Fibroblast of mammary gland (primary cell): ENCODE results near the gene SLC5A1.
A peak's percentile ranks its signal among the peaks of the same experiment; 100 is the strongest.

Experiments used
- DNase-seq: peaks from one replicate; pipeline ENCODE4 v3.0.0-alpha.2; 2010; ENCODE audit warnings: low read depth
- H3K4me3 ChIP-seq: 2 replicates; pipeline ENCODE4 v1.5.1; 2011; ENCODE audit warnings: low read depth, mild to moderate bottlenecking, low read length, moderate library complexity; ENCODE audit not compliant: control insufficient read depth
- TF ChIP-seq, protein P1 (sequence below): conservative IDR thresholded peaks from 2 replicates; pipeline ENCODE4 v1.5.1; 2011; ENCODE audit warnings: low read depth, low read length, inconsistent platforms; ENCODE audit not compliant: control insufficient read depth, insufficient read depth

Gene SLC5A1

DNA sequence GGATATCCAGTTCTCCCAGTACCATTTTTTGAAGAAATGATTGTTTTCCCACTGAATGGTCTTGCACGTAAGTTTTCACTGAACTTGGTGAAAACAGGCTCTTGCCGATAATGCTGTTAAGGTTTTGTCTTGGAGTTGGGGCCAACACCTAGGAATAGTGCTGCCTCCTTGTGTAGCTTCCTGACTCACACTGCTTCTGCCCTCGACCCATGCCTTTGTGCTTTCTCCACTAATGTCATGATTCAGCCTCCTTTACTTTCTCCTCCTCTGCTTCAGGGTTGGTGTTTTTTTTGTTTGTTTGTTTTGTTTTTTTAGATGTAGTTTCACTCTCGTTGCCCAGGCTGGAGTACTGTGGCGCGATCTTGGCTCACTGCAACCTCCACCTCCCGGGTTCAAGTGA, 30.2 kb downstream of the SLC5A1 start:
- no peak for DNase-seq
- H3K4me3 ChIP-seq = no peak overlapping the region
- TF ChIP-seq, protein P1, sequence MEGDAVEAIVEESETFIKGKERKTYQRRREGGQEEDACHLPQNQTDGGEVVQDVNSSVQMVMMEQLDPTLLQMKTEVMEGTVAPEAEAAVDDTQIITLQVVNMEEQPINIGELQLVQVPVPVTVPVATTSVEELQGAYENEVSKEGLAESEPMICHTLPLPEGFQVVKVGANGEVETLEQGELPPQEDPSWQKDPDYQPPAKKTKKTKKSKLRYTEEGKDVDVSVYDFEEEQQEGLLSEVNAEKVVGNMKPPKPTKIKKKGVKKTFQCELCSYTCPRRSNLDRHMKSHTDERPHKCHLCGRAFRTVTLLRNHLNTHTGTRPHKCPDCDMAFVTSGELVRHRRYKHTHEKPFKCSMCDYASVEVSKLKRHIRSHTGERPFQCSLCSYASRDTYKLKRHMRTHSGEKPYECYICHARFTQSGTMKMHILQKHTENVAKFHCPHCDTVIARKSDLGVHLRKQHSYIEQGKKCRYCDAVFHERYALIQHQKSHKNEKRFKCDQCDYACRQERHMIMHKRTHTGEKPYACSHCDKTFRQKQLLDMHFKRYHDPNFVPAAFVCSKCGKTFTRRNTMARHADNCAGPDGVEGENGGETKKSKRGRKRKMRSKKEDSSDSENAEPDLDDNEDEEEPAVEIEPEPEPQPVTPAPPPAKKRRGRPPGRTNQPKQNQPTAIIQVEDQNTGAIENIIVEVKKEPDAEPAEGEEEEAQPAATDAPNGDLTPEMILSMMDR = no peak

DNA sequence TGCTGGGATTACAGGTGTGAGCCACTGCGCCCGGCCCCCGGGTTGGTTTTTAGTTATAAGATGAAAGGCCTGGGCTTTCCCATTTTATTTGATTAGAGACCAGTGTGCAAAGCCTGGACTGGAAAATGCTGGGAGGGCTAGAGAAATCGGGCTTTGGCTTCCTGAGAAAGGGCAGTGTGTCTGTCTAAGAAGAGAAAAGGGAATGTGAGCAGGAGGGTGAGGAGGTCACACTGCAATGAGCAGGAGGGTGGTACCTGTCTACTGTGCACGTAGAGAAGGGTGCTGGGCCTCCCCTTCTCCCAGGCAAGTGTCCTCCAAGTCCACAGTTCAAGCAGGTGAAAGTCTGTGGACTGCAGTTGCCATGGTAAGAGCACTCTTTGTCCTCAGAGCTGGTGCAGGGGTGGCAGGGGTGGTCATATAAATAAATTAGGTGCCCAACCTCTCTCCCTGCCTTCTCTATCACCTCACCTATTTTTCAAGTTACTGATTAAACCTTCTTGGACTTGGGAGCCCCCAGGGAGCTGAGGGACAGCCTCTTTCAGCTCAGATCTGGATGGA, 30.8 kb downstream of the SLC5A1 start:
- H3K4me3 ChIP-seq = no peak overlapping the region
- TF ChIP-seq, protein P1 = no peak
- DNase-seq = no peak

DNA sequence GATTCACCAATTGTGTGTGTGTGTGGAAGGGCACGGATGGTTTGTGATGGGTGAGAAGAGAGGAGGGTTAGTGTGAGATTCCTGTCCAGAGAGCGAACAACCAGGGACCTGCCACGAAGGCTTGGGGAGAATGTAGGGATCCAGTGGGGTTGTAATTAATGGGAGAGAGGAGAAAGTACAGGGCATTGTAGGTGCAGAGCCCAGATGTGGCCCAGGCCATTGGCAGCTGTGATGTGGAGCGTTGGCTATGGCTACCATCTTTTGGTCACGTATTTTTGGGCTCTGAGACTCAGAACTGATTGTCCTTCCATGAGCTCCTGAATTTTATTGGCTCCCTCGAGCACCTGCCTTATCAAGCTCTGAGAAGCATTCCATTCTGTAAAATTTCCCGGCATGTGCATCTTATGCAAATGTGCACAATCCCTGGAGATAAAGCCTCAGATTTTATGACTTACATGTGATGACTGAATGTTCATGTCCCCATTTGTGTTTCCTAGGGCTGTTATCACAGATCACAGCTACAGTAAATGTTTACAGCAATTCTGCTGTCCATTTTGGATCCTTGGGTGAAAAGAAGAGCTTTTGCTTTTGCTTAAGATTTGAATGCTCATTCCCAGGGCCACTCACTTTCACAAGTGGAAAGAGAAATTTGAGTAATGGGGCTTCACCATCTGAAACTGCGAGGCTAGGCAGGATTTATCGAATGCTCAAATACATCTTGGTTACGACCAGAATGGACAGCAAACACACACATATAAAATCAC, 33.1 kb downstream of the SLC5A1 start:
- no peak overlapping the region for H3K4me3 ChIP-seq
- no peak for DNase-seq
- TF ChIP-seq, protein P1 = no peak

DNA sequence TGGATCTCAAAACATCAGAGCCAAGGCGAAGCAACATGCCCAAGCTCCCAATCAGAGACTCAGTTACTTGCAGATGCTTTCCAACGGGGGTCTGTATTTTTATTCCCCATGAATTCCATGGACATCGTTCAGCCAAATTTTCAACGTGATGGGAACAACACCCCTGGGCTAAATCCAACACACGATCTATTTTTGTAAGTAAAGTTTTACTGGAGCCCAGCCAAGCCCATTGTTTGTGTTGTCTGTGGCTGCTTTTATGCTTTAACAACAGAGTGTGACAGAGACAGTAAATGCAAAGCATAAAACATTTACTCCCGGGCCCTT, 33.7 kb downstream of the SLC5A1 start:
- H3K4me3 ChIP-seq = no peak overlapping the region
- TF ChIP-seq, protein P1 = no peak
- DNase-seq = no peak

DNA sequence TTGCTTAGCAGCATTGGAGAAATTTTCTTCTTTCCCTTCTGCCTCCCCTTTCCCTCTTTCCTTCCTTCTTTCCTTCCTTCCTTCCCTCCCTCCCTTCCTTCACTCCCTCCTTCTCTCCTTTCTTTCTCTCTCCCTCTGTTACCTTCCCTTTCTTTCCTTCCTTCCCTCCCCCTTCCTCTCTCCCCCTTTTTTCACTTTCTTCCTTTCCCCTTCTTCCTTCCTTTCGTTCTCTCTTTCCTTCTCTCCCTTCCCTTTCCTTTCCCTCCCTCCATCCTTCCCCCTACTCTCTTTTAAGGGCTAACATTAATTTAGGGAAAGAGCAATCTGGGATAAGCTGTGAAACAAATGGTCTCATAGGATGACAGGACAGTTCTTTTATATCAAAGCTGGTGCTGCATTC, 34.1 kb downstream of the SLC5A1 start:
- no peak for DNase-seq
- H3K4me3 ChIP-seq = no peak overlapping the region
- TF ChIP-seq, protein P1 = no peak

DNA sequence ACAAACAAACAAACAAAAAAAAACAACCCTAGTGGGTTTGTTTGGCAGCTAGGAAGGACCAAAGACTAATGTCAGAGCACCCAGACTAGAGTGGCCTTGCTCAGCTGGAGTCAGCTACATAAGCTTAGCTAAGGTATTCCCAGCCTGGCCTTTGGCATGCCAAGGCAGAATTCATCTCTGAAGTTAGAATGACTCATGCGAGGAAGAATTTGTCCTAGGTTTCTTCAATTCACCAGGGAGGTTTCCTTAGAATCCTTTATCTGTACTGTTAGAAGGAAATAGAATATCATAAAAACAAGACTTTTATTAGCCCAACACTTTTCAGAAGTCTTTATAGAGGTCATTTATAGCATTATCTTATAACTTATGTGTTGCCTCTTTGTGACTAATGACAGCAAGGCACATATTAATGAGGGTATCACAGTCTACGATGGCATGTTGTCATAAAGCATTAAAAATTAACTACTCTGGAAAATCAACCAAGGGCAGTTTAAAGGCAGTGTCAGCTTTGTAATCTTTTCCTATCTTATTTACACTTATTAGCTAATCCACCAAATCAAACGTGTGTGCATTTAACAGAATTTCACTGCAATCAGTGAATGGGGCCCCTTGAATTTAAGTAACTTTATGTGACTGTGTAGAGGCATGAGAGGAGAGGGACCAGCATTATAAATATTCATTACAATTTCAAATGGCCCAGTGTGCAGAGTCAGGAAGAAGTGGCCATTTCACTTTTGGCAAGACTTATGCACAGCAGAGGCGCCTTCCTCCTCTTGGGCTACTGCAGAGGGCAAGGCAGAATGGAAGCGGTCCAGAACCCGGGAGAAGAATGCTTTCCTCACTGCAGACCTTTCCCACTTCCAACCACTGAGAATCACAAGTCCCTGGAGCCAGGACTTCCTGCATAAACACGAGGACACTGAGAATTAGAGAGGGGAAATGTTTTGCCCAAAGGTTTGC, 36.3 kb downstream of the SLC5A1 start:
- DNase-seq = peak; percentile 45
- TF ChIP-seq, protein P1 = no peak
- H3K4me3 ChIP-seq = no peak overlapping the region
